Mesothelial cell of epicardium (in vitro differentiated cells): ENCODE measurements around the gene PTBP1. TPM values are rescaled to one million over a fixed set of nuclear protein-coding genes. Genes with fewer than 3 reads are reported as not detected.
A peak's percentile ranks its signal among the peaks of the same experiment; 100 is the strongest.

Experiments used
- DNase-seq, 2 experiments: peaks; one replicate each; pipeline ENCODE4 v3.0.0; 2021; ENCODE audit warnings: low spot score in 2 of 2; ENCODE audit not compliant: unreplicated experiment in 2 of 2
- H3K27ac Mint-ChIP-seq: 2 replicates; pipeline ENCODE4 v1.8.0; 2021; ENCODE audit warnings: mixed read lengths
- H3K27me3 Mint-ChIP-seq: 2 replicates; pipeline ENCODE4 v1.8.0; 2021; ENCODE audit warnings: low read depth, mixed read lengths
- H3K36me3 Mint-ChIP-seq: 2 replicates; pipeline ENCODE4 v1.8.0; 2021; ENCODE audit warnings: mixed read lengths
- H3K4me1 Mint-ChIP-seq: 2 replicates; pipeline ENCODE4 v1.8.0; 2021; ENCODE audit warnings: mixed read lengths
- H3K4me3 Mint-ChIP-seq: 2 replicates; pipeline ENCODE4 v1.8.0; 2021; ENCODE audit warnings: mild to moderate bottlenecking, moderate library complexity, mixed read lengths
- H3K9me3 Mint-ChIP-seq: 2 replicates; pipeline ENCODE4 v1.8.0; 2021; ENCODE audit warnings: mixed read lengths
- CTCF ChIP-seq: fragments of 200-600 bp; sonication (generic); IDR thresholded peaks from one replicate; pipeline ENCODE4 v1.5.0; 2021; ENCODE audit warnings: antibody characterized with exemption; ENCODE audit not compliant: unreplicated experiment
- total RNA-seq: library from RNA; stranded (reverse); gene quantifications from 3 replicates; pipeline ENCODE4 v1.2.1, GENCODE V29; 2021

The PTBP1 gene
- total RNA-seq, 1 donor from 2014 or later: 447 TPM

GRCh38 chr19:793806-794205 is 3.4 kb upstream of the PTBP1 start:
- Mint-ChIP-seq H3K27me3 (no peaks in the 10 kb centered on the region), H3K4me1 (peaks cover 25% of the 10 kb centered on the region), H3K4me3 (no peak overlapping the region), H3K27ac (no peak overlapping the region), H3K36me3 (no peaks in the 10 kb centered on the region), H3K9me3 (no peaks in the 10 kb centered on the region)
- no peak for DNase-seq
- no peak for TF ChIP-seq CTCF

GRCh38 chr19:795073-795611 is 2.1 kb upstream of the PTBP1 start:
- no peak overlapping the region for H3K27ac Mint-ChIP-seq

GRCh38 chr19:795691-796581 is 1.3 kb upstream of the PTBP1 start:
- Mint-ChIP-seq H3K4me1 (peaks cover 31% of the 10 kb centered on the region), H3K36me3 (no peaks in the 10 kb centered on the region), H3K27ac (no peak overlapping the region), H3K4me3 (peak overlapping the region; percentile 13), H3K9me3 (no peaks in the 10 kb centered on the region), H3K27me3 (no peaks in the 10 kb centered on the region)
- TF ChIP-seq CTCF: no peak
- no peak for DNase-seq

More at GRCh38 chr19:795073-795611, 2.1 kb upstream of the PTBP1 start:
- no peaks in the 10 kb centered on the region for H3K36me3 Mint-ChIP-seq
- H3K27me3 Mint-ChIP-seq: no peaks in the 10 kb centered on the region
- no peak for TF ChIP-seq CTCF
- H3K4me1 Mint-ChIP-seq: peaks cover 25% of the 10 kb centered on the region
- no peaks in the 10 kb centered on the region for H3K9me3 Mint-ChIP-seq
- H3K4me3 Mint-ChIP-seq: peak overlapping the region; percentile 13
- no peak for DNase-seq

- TF ChIP-seq CTCF: no peak
- H3K27me3 Mint-ChIP-seq: no peaks in the 10 kb centered on the region
- peak overlapping the region; percentile 94 for H3K27ac Mint-ChIP-seq
- H3K36me3 Mint-ChIP-seq: peaks cover 2% of the 10 kb centered on the region
- DNase-seq: peak; percentile 81 to 85
- H3K4me3 Mint-ChIP-seq: peak overlapping the region; percentile 85
- H3K4me1 Mint-ChIP-seq: peaks cover 40% of the 10 kb centered on the region
- no peaks in the 10 kb centered on the region for H3K9me3 Mint-ChIP-seq
These were observed 519 bp downstream of the PTBP1 start for GRCh38 chr19:797528-798414.

- H3K4me3 Mint-ChIP-seq: peak overlapping the region; percentile 85
- peaks cover 5% of the 10 kb centered on the region for H3K36me3 Mint-ChIP-seq
- no peak for DNase-seq
- no peaks in the 10 kb centered on the region for H3K9me3 Mint-ChIP-seq
- H3K4me1 Mint-ChIP-seq: peaks cover 46% of the 10 kb centered on the region
- H3K27ac Mint-ChIP-seq: peak overlapping the region; percentile 99
- H3K27me3 Mint-ChIP-seq: no peaks in the 10 kb centered on the region
- TF ChIP-seq CTCF: no peak
These were observed 1.3 kb downstream of the PTBP1 start for GRCh38 chr19:798415-799075.
